ENCODE measurements around the gene ENC1.
A peak's percentile ranks its signal among the peaks of the same experiment; 100 is the strongest.

Gene ENC1

GRCh38 chr5:74648835-74649293, 8.3 kb upstream of the ENC1 start:
- CTCF ChIA-PET, result interaction anchor here (0.8 to 1.3 kb wide), 5 partner anchors 11 to 1058 kb away, joined by 3 to 4 read pairs (median 4); no protein-coding TSS in a partner anchor
- POLR2A ChIA-PET, result no interaction called here
- DNase-seq (ENCODE audit: extremely low spot score), result peak; percentile 69
- TF ChIP-seq TARDBP (IDR thresholded peaks at IDR 0.05) (no peak), FOXA1 (IDR thresholded peaks at IDR 0.05) (no peak)

- POLR2A ChIA-PET, result no interaction called here
- TF ChIP-seq BHLHE40 (IDR thresholded peaks at IDR 0.05; ENCODE audit: borderline replicate concordance) (no peak), NFRKB (IDR thresholded peaks at IDR 0.05) (no peak), SUZ12 (IDR thresholded peaks at IDR 0.05) (no peak), SP1 (IDR thresholded peaks at IDR 0.05) (no peak), ELF4 (IDR thresholded peaks at IDR 0.05) (no peak), ZNF384 (IDR thresholded peaks at IDR 0.05) (no peak), FOXA1 (IDR thresholded peaks at IDR 0.05) (no peak)
- no peak for DNase-seq (ENCODE audit: extremely low spot score)
- CTCF ChIA-PET, result interaction anchor here (0.5 to 1.3 kb wide), 4 partner anchors 18 to 745 kb away, joined by 3 to 4 read pairs (median 3); no protein-coding TSS in a partner anchor
Observed at GRCh38 chr5:74647096-74647495, 6.6 kb upstream of the ENC1 start.

GRCh38 chr5:74643111-74643562, 2.6 kb upstream of the ENC1 start:
- TF ChIP-seq FOXM1 (IDR thresholded peaks at IDR 0.05; ENCODE audit: borderline replicate concordance) (no peak), FOXA1 (IDR thresholded peaks at IDR 0.05) (no peak), CTBP1 (IDR thresholded peaks at IDR 0.05; ENCODE audit: borderline replicate concordance) (no peak), ARNT (IDR thresholded peaks at IDR 0.05) (no peak), TARDBP (IDR thresholded peaks at IDR 0.05) (no peak), SP1 (IDR thresholded peaks at IDR 0.05) (no peak), BHLHE40 (IDR thresholded peaks at IDR 0.05; ENCODE audit: borderline replicate concordance) (no peak), L3MBTL2 (conservative IDR thresholded peaks at IDR 0.05) (no peak), ELF4 (IDR thresholded peaks at IDR 0.05) (no peak), NFRKB (IDR thresholded peaks at IDR 0.05) (no peak), FOXK2 (IDR thresholded peaks at IDR 0.05) (no peak), LEF1 (IDR thresholded peaks at IDR 0.05; ENCODE audit: borderline replicate concordance) (no peak), ZNF384 (IDR thresholded peaks at IDR 0.05) (no peak), HDGF (IDR thresholded peaks at IDR 0.05; ENCODE audit: borderline replicate concordance) (no peak), SUZ12 (IDR thresholded peaks at IDR 0.05) (no peak)
- TF ChIP-seq, protein P1, sequence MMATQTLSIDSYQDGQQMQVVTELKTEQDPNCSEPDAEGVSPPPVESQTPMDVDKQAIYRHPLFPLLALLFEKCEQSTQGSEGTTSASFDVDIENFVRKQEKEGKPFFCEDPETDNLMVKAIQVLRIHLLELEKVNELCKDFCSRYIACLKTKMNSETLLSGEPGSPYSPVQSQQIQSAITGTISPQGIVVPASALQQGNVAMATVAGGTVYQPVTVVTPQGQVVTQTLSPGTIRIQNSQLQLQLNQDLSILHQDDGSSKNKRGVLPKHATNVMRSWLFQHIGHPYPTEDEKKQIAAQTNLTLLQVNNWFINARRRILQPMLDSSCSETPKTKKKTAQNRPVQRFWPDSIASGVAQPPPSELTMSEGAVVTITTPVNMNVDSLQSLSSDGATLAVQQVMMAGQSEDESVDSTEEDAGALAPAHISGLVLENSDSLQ (IDR thresholded peaks at IDR 0.05), result no peak
- ChIA-PET POLR2A (no interaction called here), CTCF (interaction anchor here (0.6 to 1.4 kb wide), 2 partner anchors 17 to 266 kb away, joined by 3 read pairs; no protein-coding TSS in a partner anchor)
- no peak for DNase-seq (ENCODE audit: extremely low spot score)

GRCh38 chr5:74642543-74642863, 2.0 kb upstream of the ENC1 start:
- POLR2A ChIA-PET, result no interaction called here

DNA sequence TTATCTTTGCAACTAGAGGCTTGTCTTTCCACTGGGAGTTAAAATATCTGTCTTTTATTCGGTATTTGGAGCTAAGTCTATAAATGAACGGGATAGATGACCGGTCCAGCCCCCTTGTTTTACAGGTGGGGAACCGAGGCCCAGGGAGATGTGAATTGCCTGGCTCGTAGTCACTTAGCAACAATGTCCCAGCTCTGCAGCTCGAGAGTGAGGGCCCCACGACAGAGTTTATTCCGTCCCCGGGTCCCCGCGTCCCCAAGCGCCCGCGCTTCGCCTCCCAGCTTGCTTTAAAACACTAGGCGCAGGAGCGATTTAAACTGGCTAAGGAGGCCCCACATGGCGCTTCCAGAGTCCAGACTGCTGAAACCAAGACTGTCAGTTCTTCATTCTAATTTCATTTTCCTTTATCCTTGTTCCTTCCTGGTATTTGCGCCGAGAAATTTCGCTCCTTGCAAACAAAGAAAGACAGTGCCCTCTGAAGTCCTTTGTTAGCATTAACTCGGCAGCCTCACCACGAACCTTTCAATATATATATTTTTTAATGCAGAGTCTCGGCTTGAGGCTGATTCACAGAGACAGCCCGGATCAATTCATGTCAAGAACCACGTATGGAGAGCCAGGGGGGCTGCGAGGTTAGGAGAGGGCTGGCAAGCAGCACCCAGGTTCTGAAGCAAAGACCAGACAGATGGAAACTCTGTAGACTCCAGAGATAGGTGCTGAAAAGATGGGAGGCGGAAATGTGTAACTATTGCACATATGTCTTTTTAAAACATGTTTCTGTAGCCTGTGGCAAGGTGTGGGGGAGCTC, 1.4 kb upstream of the ENC1 start:
- ChIA-PET POLR2A (interaction anchor here (1.5 kb wide), 1 partner anchor 123 kb away, joined by 5 read pairs; no protein-coding TSS in a partner anchor), CTCF (interaction anchor here (0.6 to 1.4 kb wide), 6 partner anchors 121 to 610 kb away, joined by 3 to 8 read pairs (median 3); no protein-coding TSS in a partner anchor)
- no peak for TF ChIP-seq SUZ12 (IDR thresholded peaks at IDR 0.05)
- TF ChIP-seq L3MBTL2 (conservative IDR thresholded peaks at IDR 0.05), result 0 out of 2 replicates have a peak, but pooled peaks have one; percentile 14
- TF ChIP-seq ARNT (IDR thresholded peaks at IDR 0.05), result no peak
- TF ChIP-seq FOXM1 (IDR thresholded peaks at IDR 0.05; ENCODE audit: borderline replicate concordance), result no peak
- TF ChIP-seq LEF1 (IDR thresholded peaks at IDR 0.05; ENCODE audit: borderline replicate concordance), result no peak
- peak; percentile 36 for DNase-seq (ENCODE audit: extremely low spot score)

More at GRCh38 chr5:74642543-74642863, 2.0 kb upstream of the ENC1 start:
- TF ChIP-seq FOXM1 (IDR thresholded peaks at IDR 0.05; ENCODE audit: borderline replicate concordance), result no peak
- TF ChIP-seq TARDBP (IDR thresholded peaks at IDR 0.05), result no peak
- TF ChIP-seq, protein P1 (IDR thresholded peaks at IDR 0.05), result no peak
- TF ChIP-seq FOXK2 (IDR thresholded peaks at IDR 0.05), result no peak
- TF ChIP-seq BHLHE40 (IDR thresholded peaks at IDR 0.05; ENCODE audit: borderline replicate concordance), result no peak
- TF ChIP-seq LEF1 (IDR thresholded peaks at IDR 0.05; ENCODE audit: borderline replicate concordance), result no peak
- TF ChIP-seq L3MBTL2 (conservative IDR thresholded peaks at IDR 0.05), result no peak
- no peak for TF ChIP-seq CTBP1 (IDR thresholded peaks at IDR 0.05; ENCODE audit: borderline replicate concordance)
- no peak for TF ChIP-seq SP1 (IDR thresholded peaks at IDR 0.05)
- no peak for TF ChIP-seq ELF4 (IDR thresholded peaks at IDR 0.05)
- TF ChIP-seq SUZ12 (IDR thresholded peaks at IDR 0.05), result no peak
- no peak for TF ChIP-seq NFRKB (IDR thresholded peaks at IDR 0.05)
- TF ChIP-seq HDGF (IDR thresholded peaks at IDR 0.05; ENCODE audit: borderline replicate concordance), result no peak
- TF ChIP-seq FOXA1 (IDR thresholded peaks at IDR 0.05), result no peak
- no peak for TF ChIP-seq ARNT (IDR thresholded peaks at IDR 0.05)
- CTCF ChIA-PET, result interaction anchor here (0.6 to 1.4 kb wide), 5 partner anchors 17 to 605 kb away, joined by 3 to 8 read pairs (median 3); no protein-coding TSS in a partner anchor
- no peak for DNase-seq (ENCODE audit: extremely low spot score)

GRCh38 chr5:74640954-74641734, 616 bp upstream of the ENC1 start:
- POLR2A ChIA-PET, result interaction anchor here (0.5 to 2.3 kb wide), 26 partner anchors 8 to 739 kb away, joined by 3 to 15 read pairs (median 3); no protein-coding TSS in a partner anchor
- peak; percentile 51 for DNase-seq (ENCODE audit: extremely low spot score)
- CTCF ChIA-PET, result interaction anchor here (0.6 to 1.4 kb wide), 6 partner anchors 24 to 694 kb away, joined by 3 to 8 read pairs (median 4); no protein-coding TSS in a partner anchor
- TF ChIP-seq FOXM1 (IDR thresholded peaks at IDR 0.05; ENCODE audit: borderline replicate concordance) (peak; percentile 87), L3MBTL2 (conservative IDR thresholded peaks at IDR 0.05) (peak; percentile 83), FOXA1 (IDR thresholded peaks at IDR 0.05) (no peak)

All from HEK293T (cell line).